ENCODE measurements around the gene C1orf232.

Gene C1orf232

GRCh38 chr1:26132128-26132833, 36.5 kb downstream of the C1orf232 start:
- WGBS, 2 donors (ENCODE audit: extremely low coverage in 2 of 2, insufficient read length in 2 of 2, insufficient replicate concordance in 1 of 2) = no CpG with 5 or more reads among the region's 5 CpGs
- Histone ChIP-seq H3K27me3 (ENCODE audit: control insufficient read depth in 3 of 3, insufficient read depth in 3 of 3, low read depth in 1 of 3, low read length in 3 of 3) (no peaks in the 10 kb centered on the region), H2BK5ac (ENCODE audit: low read length) (no peak overlapping the region), H4K8ac (ENCODE audit: low read depth, low read length) (no peak overlapping the region), H3K4me2 (ENCODE audit: insufficient read depth, low read length, poor library complexity, severe bottlenecking) (no peak overlapping the region), H3K9me3 (replicated peaks in 1 of 2; ENCODE audit: control insufficient read depth in 2 of 2, insufficient read depth in 1 of 2, low read depth in 1 of 2, low read length in 2 of 2) (no peaks in the 10 kb centered on the region), H3K79me1 (ENCODE audit: low read depth, low read length) (no peaks in the 10 kb centered on the region), H3K4me3 (ENCODE audit: low read length in 2 of 2) (no peak overlapping the region), H4K91ac (ENCODE audit: low read depth, low read length, poor library complexity) (no peak overlapping the region), H3K4ac (ENCODE audit: low read length) (no peak overlapping the region), H2BK15ac (ENCODE audit: low read length) (no peak overlapping the region), H3K36me3 (replicated peaks in 1 of 2; ENCODE audit: control insufficient read depth in 2 of 2, insufficient read depth in 2 of 2, low read length in 2 of 2) (no peaks in the 10 kb centered on the region), H2BK12ac (ENCODE audit: low read length) (no peak overlapping the region), H3K23ac (ENCODE audit: low read depth, low read length, poor library complexity) (no peak overlapping the region), H3K27ac (replicated peaks; ENCODE audit: low read length) (no peak overlapping the region), H3K14ac (ENCODE audit: low read length) (no peak overlapping the region), H3K4me1 (ENCODE audit: control insufficient read depth in 2 of 2, insufficient read depth in 1 of 2, low read depth in 1 of 2, low read length in 2 of 2) (no peaks in the 10 kb centered on the region), H2BK120ac (ENCODE audit: low read depth, low read length) (no peak overlapping the region), H2AFZ (ENCODE audit: low read length) (no peak overlapping the region), H2AK5ac (ENCODE audit: low read depth, low read length) (no peak overlapping the region), H3K18ac (ENCODE audit: low read length) (no peak overlapping the region), H3K9ac (ENCODE audit: low read depth, low read length, poor library complexity) (no peak overlapping the region)
- no peak for DNase-seq (ENCODE audit: low spot score)

GRCh38 chr1:26130695-26131094, 38.1 kb downstream of the C1orf232 start:
- H3K14ac ChIP-seq (ENCODE audit: low read length) = no peak overlapping the region
- no peak overlapping the region for H3K4ac ChIP-seq (ENCODE audit: low read length)
- H2AFZ ChIP-seq (ENCODE audit: low read length) = no peak overlapping the region
- H2BK12ac ChIP-seq (ENCODE audit: low read length) = no peak overlapping the region
- no peak overlapping the region for H3K18ac ChIP-seq (ENCODE audit: low read length)
- no peak overlapping the region for H3K27ac ChIP-seq (replicated peaks; ENCODE audit: low read length)
- no CpG with 5 or more reads among the region's 1 CpG for WGBS, 2 donors (ENCODE audit: extremely low coverage in 2 of 2, insufficient read length in 2 of 2, insufficient replicate concordance in 1 of 2)
- H2BK120ac ChIP-seq (ENCODE audit: low read depth, low read length) = no peak overlapping the region
- H3K79me1 ChIP-seq (ENCODE audit: low read depth, low read length) = no peaks in the 10 kb centered on the region
- H4K8ac ChIP-seq (ENCODE audit: low read depth, low read length) = no peak overlapping the region
- H3K4me2 ChIP-seq (ENCODE audit: insufficient read depth, low read length, poor library complexity, severe bottlenecking) = no peak overlapping the region
- no peak overlapping the region for H2BK5ac ChIP-seq (ENCODE audit: low read length)
- no peaks in the 10 kb centered on the region for H3K27me3 ChIP-seq (ENCODE audit: control insufficient read depth in 3 of 3, insufficient read depth in 3 of 3, low read depth in 1 of 3, low read length in 3 of 3)
- no peaks in the 10 kb centered on the region for H3K9me3 ChIP-seq (replicated peaks in 1 of 2; ENCODE audit: control insufficient read depth in 2 of 2, insufficient read depth in 1 of 2, low read depth in 1 of 2, low read length in 2 of 2)
- no peak overlapping the region for H2BK15ac ChIP-seq (ENCODE audit: low read length)
- no peaks in the 10 kb centered on the region for H3K4me1 ChIP-seq (ENCODE audit: control insufficient read depth in 2 of 2, insufficient read depth in 1 of 2, low read depth in 1 of 2, low read length in 2 of 2)
- no peak overlapping the region for H3K4me3 ChIP-seq (ENCODE audit: low read length in 2 of 2)
- no peak overlapping the region for H2AK5ac ChIP-seq (ENCODE audit: low read depth, low read length)
- no peak overlapping the region for H4K91ac ChIP-seq (ENCODE audit: low read depth, low read length, poor library complexity)
- no peak overlapping the region for H3K9ac ChIP-seq (ENCODE audit: low read depth, low read length, poor library complexity)
- H3K36me3 ChIP-seq (replicated peaks in 1 of 2; ENCODE audit: control insufficient read depth in 2 of 2, insufficient read depth in 2 of 2, low read length in 2 of 2) = no peaks in the 10 kb centered on the region
- no peak for DNase-seq (ENCODE audit: low spot score)
- H3K23ac ChIP-seq (ENCODE audit: low read depth, low read length, poor library complexity) = no peak overlapping the region

- Histone ChIP-seq H3K18ac (ENCODE audit: low read length) (no peak overlapping the region), H2BK5ac (ENCODE audit: low read length) (no peak overlapping the region), H3K4ac (ENCODE audit: low read length) (no peak overlapping the region), H3K9ac (ENCODE audit: low read depth, low read length, poor library complexity) (no peak overlapping the region), H2BK120ac (ENCODE audit: low read depth, low read length) (no peak overlapping the region), H2BK15ac (ENCODE audit: low read length) (no peak overlapping the region), H2BK12ac (ENCODE audit: low read length) (no peak overlapping the region), H3K36me3 (replicated peaks in 1 of 2; ENCODE audit: control insufficient read depth in 2 of 2, insufficient read depth in 2 of 2, low read length in 2 of 2) (no peaks in the 10 kb centered on the region), H3K27me3 (ENCODE audit: control insufficient read depth in 3 of 3, insufficient read depth in 3 of 3, low read depth in 1 of 3, low read length in 3 of 3) (no peaks in the 10 kb centered on the region), H4K8ac (ENCODE audit: low read depth, low read length) (no peak overlapping the region), H3K14ac (ENCODE audit: low read length) (no peak overlapping the region), H3K4me3 (ENCODE audit: low read length in 2 of 2) (no peak overlapping the region), H3K79me1 (ENCODE audit: low read depth, low read length) (no peaks in the 10 kb centered on the region), H2AK5ac (ENCODE audit: low read depth, low read length) (no peak overlapping the region), H2AFZ (ENCODE audit: low read length) (no peak overlapping the region), H3K23ac (ENCODE audit: low read depth, low read length, poor library complexity) (no peak overlapping the region), H3K27ac (replicated peaks; ENCODE audit: low read length) (no peak overlapping the region), H3K4me2 (ENCODE audit: insufficient read depth, low read length, poor library complexity, severe bottlenecking) (no peak overlapping the region), H3K4me1 (ENCODE audit: control insufficient read depth in 2 of 2, insufficient read depth in 1 of 2, low read depth in 1 of 2, low read length in 2 of 2) (no peaks in the 10 kb centered on the region), H4K91ac (ENCODE audit: low read depth, low read length, poor library complexity) (no peak overlapping the region), H3K9me3 (replicated peaks in 1 of 2; ENCODE audit: control insufficient read depth in 2 of 2, insufficient read depth in 1 of 2, low read depth in 1 of 2, low read length in 2 of 2) (no peaks in the 10 kb centered on the region)
- WGBS, 2 donors (ENCODE audit: extremely low coverage in 2 of 2, insufficient read length in 2 of 2, insufficient replicate concordance in 1 of 2) = no CpG with 5 or more reads among the region's 4 CpGs
- no peak for DNase-seq (ENCODE audit: low spot score)
Observed at GRCh38 chr1:26129778-26130177, 39.0 kb downstream of the C1orf232 start.

- Histone ChIP-seq H3K4me1 (ENCODE audit: control insufficient read depth in 2 of 2, insufficient read depth in 1 of 2, low read depth in 1 of 2, low read length in 2 of 2) (no peaks in the 10 kb centered on the region), H2AK5ac (ENCODE audit: low read depth, low read length) (no peak overlapping the region), H3K27me3 (ENCODE audit: control insufficient read depth in 3 of 3, insufficient read depth in 3 of 3, low read depth in 1 of 3, low read length in 3 of 3) (no peaks in the 10 kb centered on the region), H4K91ac (ENCODE audit: low read depth, low read length, poor library complexity) (no peak overlapping the region), H2BK5ac (ENCODE audit: low read length) (no peak overlapping the region), H3K14ac (ENCODE audit: low read length) (no peak overlapping the region), H3K4ac (ENCODE audit: low read length) (no peak overlapping the region), H3K27ac (replicated peaks; ENCODE audit: low read length) (no peak overlapping the region), H3K18ac (ENCODE audit: low read length) (no peak overlapping the region), H3K23ac (ENCODE audit: low read depth, low read length, poor library complexity) (no peak overlapping the region), H3K9ac (ENCODE audit: low read depth, low read length, poor library complexity) (no peak overlapping the region), H4K8ac (ENCODE audit: low read depth, low read length) (no peak overlapping the region), H3K9me3 (replicated peaks in 1 of 2; ENCODE audit: control insufficient read depth in 2 of 2, insufficient read depth in 1 of 2, low read depth in 1 of 2, low read length in 2 of 2) (no peaks in the 10 kb centered on the region), H2BK12ac (ENCODE audit: low read length) (no peak overlapping the region), H2BK120ac (ENCODE audit: low read depth, low read length) (no peak overlapping the region), H3K4me2 (ENCODE audit: insufficient read depth, low read length, poor library complexity, severe bottlenecking) (no peak overlapping the region), H2BK15ac (ENCODE audit: low read length) (no peak overlapping the region), H3K4me3 (ENCODE audit: low read length in 2 of 2) (no peak overlapping the region), H3K36me3 (replicated peaks in 1 of 2; ENCODE audit: control insufficient read depth in 2 of 2, insufficient read depth in 2 of 2, low read length in 2 of 2) (peaks cover 0 to 19% of the 10 kb centered on the region in 2 donors), H2AFZ (ENCODE audit: low read length) (peak overlapping the region; percentile 9), H3K79me1 (ENCODE audit: low read depth, low read length) (no peaks in the 10 kb centered on the region)
- WGBS, 2 donors (ENCODE audit: extremely low coverage in 2 of 2, insufficient read length in 2 of 2, insufficient replicate concordance in 1 of 2) = no CpG with 5 or more reads among the region's 13 CpGs
- DNase-seq (ENCODE audit: low spot score) = no peak
Observed at GRCh38 chr1:26127235-26128163, 41.3 kb downstream of the C1orf232 start.

Data from neuronal stem cell (in vitro differentiated cells).